ENCODE measurements around the gene TRIM22.

The TRIM22 gene

DNA sequence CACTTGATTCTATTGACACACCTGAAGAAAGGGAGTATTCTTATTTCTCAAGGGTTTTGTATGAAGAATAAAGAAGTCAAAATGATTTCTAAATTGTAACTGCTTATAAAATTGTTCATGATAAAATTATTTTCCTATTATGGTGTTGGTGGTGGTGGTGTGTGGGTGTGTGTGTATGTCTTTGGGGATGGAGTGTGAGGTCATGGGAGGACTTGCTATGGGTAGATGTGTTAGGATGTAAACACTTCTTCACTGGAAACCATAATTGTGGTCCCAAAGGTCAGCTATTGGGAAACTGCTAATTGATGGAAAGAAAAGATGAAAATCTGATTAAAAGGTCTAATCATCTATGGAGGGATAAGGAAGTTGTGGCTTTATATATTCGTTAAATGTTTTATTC, 5.1 kb downstream of the TRIM22 start:
- Histone ChIP-seq H3K4me3 (ENCODE audit: low read depth, low read length) (no peak overlapping the region), H3K27me3 (ENCODE audit: insufficient read depth, low read depth, severe bottlenecking) (peaks cover 63% of the 10 kb centered on the region), H3K9me3 (ENCODE audit: severe bottlenecking) (no peaks in the 10 kb centered on the region), H3K27ac (no peak overlapping the region), H3K36me3 (no peaks in the 10 kb centered on the region)
- TF ChIP-seq, protein P1, sequence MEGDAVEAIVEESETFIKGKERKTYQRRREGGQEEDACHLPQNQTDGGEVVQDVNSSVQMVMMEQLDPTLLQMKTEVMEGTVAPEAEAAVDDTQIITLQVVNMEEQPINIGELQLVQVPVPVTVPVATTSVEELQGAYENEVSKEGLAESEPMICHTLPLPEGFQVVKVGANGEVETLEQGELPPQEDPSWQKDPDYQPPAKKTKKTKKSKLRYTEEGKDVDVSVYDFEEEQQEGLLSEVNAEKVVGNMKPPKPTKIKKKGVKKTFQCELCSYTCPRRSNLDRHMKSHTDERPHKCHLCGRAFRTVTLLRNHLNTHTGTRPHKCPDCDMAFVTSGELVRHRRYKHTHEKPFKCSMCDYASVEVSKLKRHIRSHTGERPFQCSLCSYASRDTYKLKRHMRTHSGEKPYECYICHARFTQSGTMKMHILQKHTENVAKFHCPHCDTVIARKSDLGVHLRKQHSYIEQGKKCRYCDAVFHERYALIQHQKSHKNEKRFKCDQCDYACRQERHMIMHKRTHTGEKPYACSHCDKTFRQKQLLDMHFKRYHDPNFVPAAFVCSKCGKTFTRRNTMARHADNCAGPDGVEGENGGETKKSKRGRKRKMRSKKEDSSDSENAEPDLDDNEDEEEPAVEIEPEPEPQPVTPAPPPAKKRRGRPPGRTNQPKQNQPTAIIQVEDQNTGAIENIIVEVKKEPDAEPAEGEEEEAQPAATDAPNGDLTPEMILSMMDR (IDR thresholded peaks at IDR 0.05; ENCODE audit: low read depth, low read length), result no peak
- DNase-seq, result no peak

GRCh38 chr11:5695580-5695979, 6.0 kb downstream of the TRIM22 start:
- H3K36me3 ChIP-seq, result no peaks in the 10 kb centered on the region
- TF ChIP-seq, protein P1 (IDR thresholded peaks at IDR 0.05; ENCODE audit: low read depth, low read length), result no peak

DNA sequence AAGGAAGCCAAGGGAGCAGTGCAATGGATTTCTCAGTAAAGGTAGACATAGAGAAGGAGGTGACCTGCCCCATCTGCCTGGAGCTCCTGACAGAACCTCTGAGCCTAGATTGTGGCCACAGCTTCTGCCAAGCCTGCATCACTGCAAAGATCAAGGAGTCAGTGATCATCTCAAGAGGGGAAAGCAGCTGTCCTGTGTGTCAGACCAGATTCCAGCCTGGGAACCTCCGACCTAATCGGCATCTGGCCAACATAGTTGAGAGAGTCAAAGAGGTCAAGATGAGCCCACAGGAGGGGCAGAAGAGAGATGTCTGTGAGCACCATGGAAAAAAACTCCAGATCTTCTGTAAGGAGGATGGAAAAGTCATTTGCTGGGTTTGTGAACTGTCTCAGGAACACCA, 6.6 kb downstream of the TRIM22 start:
- TF ChIP-seq, protein P1 (IDR thresholded peaks at IDR 0.05; ENCODE audit: low read depth, low read length), result no peak
- Histone ChIP-seq H3K9me3 (ENCODE audit: severe bottlenecking) (no peaks in the 10 kb centered on the region), H3K27me3 (ENCODE audit: insufficient read depth, low read depth, severe bottlenecking) (peaks cover 54% of the 10 kb centered on the region), H3K4me3 (ENCODE audit: low read depth, low read length) (no peak overlapping the region), H3K27ac (no peak overlapping the region), H3K36me3 (no peaks in the 10 kb centered on the region)
- no peak for DNase-seq

More at GRCh38 chr11:5695580-5695979, 6.0 kb downstream of the TRIM22 start:
- H3K9me3 ChIP-seq (ENCODE audit: severe bottlenecking), result no peaks in the 10 kb centered on the region
- no peak overlapping the region for H3K27ac ChIP-seq
- H3K27me3 ChIP-seq (ENCODE audit: insufficient read depth, low read depth, severe bottlenecking), result peaks cover 59% of the 10 kb centered on the region
- DNase-seq, result no peak
- no peak overlapping the region for H3K4me3 ChIP-seq (ENCODE audit: low read depth, low read length)

GRCh38 chr11:5698281-5698680, 8.7 kb downstream of the TRIM22 start:
- H3K27me3 ChIP-seq (ENCODE audit: insufficient read depth, low read depth, severe bottlenecking), result peaks cover 46% of the 10 kb centered on the region
- no peaks in the 10 kb centered on the region for H3K9me3 ChIP-seq (ENCODE audit: severe bottlenecking)
- TF ChIP-seq, protein P1 (IDR thresholded peaks at IDR 0.05; ENCODE audit: low read depth, low read length), result no peak
- no peak for DNase-seq
- no peaks in the 10 kb centered on the region for H3K36me3 ChIP-seq
- no peak overlapping the region for H3K4me3 ChIP-seq (ENCODE audit: low read depth, low read length)
- H3K27ac ChIP-seq, result no peak overlapping the region

DNA sequence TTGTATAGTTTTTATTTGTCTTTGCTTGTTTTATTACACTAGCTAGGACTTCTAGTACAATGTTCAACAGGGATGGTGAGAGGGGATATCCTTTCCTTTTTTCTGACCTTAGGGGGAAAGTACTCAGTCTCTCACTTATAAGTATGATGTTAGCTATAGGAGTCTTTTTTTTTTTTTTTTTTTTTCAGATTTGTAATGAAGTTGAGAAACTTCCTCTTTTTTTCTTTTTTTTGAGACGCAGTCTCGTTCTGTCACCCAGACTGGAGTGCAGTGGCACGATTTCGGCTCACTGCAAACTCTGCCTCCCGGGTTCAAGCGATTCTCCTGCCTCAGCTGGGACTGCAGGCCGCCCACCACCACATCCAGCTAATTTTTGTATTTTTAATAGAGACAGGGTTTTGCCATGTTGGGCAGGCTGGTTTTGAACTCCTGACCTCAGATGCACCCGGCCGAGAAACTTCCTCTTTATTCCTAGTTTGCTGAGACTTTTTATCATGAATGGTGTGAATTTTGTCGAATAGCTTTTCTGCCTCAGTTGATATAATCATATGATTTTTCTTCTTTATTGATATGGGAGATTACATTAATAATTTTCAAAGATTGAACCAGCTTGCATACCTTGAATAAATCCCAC, 10.9 kb downstream of the TRIM22 start:
- H3K4me3 ChIP-seq (ENCODE audit: low read depth, low read length), result no peak overlapping the region
- H3K36me3 ChIP-seq, result no peaks in the 10 kb centered on the region
- no peak overlapping the region for H3K27ac ChIP-seq
- no peak for DNase-seq
- H3K9me3 ChIP-seq (ENCODE audit: severe bottlenecking), result no peaks in the 10 kb centered on the region
- TF ChIP-seq, protein P1 (IDR thresholded peaks at IDR 0.05; ENCODE audit: low read depth, low read length), result no peak
- H3K27me3 ChIP-seq (ENCODE audit: insufficient read depth, low read depth, severe bottlenecking), result peaks cover 30% of the 10 kb centered on the region

DNA sequence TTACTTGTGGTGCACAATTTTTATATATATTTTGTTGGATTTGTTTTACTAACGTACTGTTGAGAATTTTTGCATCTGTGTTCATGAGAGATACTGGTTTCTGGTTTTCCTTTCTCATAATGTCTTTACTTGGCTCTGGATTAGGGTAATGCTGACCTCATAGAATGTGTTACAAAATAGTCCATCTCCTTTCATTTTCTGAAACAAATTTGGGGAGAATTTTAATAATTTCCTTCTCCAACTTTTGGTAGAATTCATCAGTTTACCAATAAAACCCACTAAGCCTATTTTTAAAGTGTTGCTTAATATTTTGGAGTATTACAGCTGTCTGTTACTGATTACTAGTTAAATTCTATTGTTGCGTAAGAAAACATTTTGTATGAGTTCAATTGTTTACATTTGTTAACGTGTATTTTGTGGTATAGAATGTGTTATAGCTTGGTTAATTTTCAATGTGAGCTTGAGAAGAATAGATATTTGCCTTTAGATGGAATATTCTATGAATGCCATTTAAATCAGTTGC, 11.5 kb downstream of the TRIM22 start:
- TF ChIP-seq, protein P1 (IDR thresholded peaks at IDR 0.05; ENCODE audit: low read depth, low read length), result no peak
- Histone ChIP-seq H3K9me3 (ENCODE audit: severe bottlenecking) (no peaks in the 10 kb centered on the region), H3K27ac (no peak overlapping the region), H3K4me3 (ENCODE audit: low read depth, low read length) (no peak overlapping the region), H3K36me3 (no peaks in the 10 kb centered on the region), H3K27me3 (ENCODE audit: insufficient read depth, low read depth, severe bottlenecking) (peaks cover 26% of the 10 kb centered on the region)
- no peak for DNase-seq
